ENCODE measurements around the gene C8G.

Gene C8G

DNA sequence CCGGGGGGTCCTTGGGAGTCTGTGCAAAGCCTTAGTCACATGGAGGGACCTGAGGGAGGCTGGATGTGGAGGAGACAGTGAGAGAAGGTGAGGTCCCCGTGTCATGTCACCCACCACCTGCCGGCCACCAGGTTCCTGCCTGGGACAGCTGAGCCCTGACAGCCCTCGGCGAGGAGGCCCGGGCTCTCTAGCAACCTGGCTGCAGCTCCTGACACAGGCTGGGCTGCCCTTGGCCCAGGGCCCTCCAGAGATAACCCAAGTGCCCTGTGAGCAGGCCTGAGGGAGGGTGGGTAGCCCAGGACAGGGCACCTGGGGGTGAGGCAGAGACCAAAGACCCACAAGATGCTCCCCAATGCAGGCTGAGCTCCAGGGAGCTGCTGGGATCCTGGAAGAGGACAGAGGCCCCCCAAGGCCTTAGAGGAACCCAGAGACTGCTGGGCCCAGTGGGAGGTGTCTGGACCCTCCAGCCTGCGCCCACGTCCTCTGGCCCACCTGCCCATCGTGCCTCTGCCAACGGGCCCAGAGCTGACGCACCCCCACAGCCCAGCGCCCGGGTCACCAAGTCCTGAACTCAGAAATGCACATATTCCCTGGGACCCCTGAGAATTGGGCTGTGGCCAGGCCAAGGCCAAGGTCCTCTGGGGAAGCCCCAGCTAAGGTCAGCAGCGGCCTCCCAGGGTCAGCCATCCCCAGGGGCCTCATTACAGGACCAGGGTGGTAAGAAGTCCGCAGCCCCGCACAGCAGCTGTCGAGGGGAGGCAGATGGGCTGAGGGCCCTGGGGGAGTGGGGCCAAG is 23.5 kb downstream of the C8G start:
- no peak for DNase-seq (ENCODE audit: low read depth in 3 of 3)

DNA sequence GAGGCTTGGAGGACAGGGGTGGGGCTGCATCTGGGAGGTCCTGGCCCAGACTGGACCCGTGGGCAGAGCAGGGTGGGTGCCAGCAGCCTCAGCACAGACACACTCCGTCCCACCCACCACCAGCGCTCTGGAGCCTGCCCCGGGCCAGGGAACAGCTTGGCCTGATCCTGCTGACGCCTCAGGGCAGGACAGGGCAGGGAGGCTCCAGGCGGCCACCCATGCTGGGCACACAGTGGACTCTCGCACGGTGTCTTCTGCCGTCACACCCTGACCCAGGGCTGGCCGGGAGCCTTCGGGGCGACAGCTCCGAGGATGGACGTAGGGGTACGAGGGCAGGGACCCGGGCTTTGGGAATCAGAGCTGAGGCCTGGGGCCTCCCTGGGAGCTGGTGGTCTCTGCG is 24.1 kb downstream of the C8G start:
- no peak for DNase-seq (ENCODE audit: low read depth in 3 of 3)

DNA sequence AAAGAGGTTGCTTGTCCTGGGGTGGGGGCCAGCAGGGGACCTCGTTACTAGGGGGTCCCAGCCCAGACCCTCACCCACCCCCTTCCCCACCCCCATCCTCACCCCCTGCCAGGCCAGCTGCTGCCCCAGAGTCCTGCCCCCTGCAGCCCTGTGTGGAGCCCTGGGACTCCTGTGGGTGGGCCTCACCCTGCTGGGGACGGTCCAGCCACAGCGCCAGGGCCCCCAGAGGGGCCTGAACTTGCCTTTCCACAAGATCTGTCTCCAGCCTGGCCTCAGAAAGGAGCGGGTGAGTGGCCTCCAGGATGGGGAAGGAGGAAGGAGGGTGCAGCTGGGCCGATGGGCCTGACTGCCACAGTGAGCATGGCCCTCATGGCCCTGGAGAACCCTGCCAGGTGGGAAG is 24.7 kb downstream of the C8G start:
- no peak for DNase-seq (ENCODE audit: low read depth in 3 of 3)

DNA sequence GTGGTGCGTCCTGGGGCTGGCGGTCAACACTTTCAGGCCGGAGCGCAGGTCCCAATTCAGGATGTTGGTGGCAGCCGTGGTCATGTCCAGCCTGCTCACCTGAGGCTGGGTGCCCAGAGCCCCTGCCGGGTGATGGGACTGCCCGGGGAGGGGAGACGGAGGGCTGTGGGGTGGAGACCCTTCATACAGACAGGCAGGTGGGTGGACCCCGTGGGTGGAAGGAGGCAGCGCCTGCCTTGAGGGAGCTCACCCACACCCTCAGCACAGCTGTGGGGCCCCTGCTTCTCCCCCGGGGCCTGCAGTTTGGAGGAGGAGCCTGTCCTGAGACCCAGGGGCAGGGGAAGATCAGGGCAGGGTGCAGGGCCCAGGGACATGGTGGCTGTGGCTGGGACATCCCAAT is 25.3 kb downstream of the C8G start:
- no peak for DNase-seq (ENCODE audit: low read depth in 3 of 3)

DNA sequence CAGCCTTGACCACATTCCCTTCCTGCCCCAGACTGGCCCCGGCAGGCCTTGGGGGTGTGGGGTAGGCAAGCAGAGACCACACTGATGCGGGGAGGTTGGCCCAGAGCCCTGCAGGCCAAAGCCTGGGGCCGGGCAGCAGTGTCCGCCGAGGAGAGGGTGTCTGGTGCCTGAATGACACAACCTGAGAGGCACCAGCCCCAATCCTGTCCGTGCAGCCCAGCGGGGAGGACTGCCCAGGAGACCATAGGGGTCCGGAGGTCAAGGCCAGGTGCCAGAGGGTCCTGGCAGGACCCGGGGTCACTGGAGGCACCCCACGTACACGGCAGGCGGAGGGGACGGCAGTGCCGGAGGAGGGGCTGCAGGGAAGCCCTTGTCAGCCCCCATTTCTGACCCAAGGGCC is 26.7 kb downstream of the C8G start:
- no peak for DNase-seq (ENCODE audit: low read depth in 3 of 3)

DNA sequence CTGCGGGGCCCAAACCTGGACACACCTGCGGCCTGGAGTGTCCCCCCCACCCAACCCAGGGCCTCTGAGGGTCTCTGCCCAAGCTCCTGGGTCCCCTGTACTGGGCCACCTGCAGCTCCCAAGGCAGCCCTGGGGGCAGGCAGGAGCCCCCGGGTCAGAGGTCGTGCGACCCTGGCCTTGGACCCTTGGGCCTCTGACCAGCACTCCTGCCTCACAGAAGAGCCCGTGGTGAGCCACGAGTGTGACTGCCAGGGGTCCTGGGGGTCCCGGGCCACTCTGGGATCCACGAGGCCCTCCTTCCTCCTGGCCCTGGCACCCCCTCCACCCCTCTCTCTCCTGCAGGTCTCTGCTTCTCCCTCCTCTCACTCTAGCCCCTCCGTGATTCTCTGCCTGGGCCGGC is 27.3 kb downstream of the C8G start:
- DNase-seq (ENCODE audit: low read depth in 3 of 3) = no peak

DNA sequence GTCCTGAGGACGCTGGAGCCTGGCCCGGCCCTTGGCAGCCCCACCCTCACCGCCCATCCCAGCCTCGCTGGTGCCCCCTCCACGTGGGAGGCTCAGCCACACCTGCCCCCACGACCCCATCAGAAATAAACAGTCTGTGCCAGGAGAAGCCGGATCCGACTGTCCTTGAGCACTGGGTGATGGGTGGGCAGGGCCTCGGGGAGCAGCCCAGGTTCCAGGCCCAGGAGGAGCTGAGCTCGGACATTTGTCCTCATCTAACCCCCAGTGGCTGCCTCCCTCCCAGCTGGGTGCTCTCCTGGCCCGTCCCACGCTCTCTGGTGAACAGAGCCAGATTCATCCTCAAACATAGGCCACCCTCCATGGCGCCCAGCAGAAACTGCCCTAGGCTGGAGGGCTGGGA is 27.7 kb downstream of the C8G start:
- DNase-seq (ENCODE audit: low read depth in 3 of 3) = no peak

DNA sequence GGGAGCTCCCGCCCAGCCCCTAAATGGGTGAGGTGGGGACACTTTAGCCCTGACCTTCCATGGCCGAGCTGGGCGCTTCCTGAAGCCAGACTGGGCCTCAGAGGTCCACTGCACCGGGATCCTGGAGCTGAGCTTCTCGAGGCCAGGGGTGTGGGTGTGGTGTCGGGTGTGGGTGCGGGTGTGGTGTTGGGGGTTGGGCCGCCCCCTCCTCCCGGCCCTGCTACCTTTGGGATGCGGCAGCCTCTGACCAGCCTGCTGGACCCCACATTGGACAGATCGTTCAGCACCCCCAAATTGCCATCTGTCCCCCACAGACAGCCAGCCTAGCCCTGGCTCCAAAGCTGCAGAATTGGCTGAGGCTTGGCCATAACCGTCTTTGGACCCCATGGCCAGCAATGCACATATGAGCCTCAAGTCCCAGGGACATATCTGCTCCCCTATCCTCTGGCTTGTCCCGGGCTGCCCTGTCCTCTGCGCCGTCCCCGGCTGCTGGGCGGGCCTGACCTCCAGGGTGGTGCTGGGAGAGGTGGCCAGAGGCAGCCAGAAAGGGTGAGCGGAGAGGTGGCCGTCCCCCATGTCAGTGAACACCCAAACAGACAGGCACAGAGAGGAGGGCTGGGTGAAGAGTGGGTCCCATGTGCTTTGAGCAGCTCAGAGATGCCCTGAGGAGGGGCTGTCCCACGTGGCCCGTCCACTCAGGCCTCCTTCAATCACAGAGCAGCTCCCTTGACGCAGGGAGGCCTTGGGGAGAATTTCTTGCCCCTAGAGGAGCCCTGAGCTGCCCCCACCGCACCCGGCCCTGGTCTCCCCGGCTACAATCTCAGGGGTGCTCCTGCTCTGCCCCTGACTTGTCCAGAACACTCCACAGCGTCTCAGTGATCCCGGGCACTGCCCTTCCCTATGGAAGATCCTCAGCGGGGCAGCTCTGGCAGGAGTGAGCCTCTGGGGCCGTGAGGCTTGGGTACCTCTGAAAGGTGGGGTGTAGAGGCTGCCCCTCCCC is 28.9 kb downstream of the C8G start:
- DNase-seq (ENCODE audit: low read depth in 3 of 3) = no peak

DNA sequence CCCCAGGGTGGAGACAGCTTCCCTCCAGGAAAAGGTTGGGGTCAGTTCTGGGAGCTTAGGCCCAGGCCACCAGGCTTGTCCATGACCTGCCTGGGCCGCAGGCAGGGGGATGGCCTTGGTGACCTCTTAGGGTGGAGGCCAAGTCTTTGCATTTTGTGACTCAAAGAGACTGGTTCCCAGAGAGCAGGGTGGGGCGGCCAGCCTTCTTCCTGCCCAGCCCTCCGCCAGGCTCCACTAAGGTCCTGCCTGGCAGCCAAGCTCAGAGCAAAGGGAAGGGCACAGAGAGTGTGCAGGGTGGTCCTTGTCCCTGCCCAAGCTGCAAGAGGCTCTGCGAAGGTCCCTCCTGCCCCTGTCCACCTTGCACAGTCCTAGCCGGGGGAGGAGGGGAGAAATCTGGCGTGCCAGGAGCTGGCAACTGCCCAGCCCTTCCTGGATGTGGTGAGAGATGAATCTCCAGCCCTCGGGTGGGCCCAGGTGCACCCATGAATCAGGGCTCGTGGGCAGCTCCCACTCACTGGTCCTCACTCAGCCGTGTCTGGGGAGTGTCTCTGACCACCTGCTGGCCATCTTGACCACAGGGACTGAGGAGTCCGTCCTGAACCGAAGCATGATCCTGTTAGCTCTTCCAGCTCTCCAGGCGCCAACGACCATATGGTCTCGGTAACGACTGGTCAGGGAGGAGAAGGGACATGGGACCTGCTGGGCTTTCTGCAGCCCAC is 29.9 kb downstream of the C8G start:
- DNase-seq (ENCODE audit: low read depth in 3 of 3) = no peak

DNA sequence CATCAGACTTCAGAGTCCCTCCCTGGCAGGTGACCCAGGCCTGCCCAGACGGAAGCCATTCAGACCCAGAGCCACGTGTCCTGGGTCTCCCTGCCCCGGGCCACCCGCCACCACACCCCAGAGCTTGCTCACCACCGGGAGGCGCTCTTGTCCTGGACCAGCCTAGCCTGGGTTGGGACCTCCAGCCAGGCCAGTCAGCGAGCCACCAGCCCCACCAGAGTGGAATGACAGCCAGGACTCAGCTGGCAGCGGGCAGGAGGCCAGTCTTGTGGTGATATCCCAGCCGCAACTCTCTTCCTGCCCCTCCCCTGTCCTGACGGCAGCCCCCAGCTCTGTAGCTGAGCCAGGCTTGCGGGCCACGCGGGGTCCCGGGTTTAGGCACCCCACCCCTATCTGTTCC is 30.6 kb downstream of the C8G start:
- no peak for DNase-seq (ENCODE audit: low read depth in 3 of 3)

DNA sequence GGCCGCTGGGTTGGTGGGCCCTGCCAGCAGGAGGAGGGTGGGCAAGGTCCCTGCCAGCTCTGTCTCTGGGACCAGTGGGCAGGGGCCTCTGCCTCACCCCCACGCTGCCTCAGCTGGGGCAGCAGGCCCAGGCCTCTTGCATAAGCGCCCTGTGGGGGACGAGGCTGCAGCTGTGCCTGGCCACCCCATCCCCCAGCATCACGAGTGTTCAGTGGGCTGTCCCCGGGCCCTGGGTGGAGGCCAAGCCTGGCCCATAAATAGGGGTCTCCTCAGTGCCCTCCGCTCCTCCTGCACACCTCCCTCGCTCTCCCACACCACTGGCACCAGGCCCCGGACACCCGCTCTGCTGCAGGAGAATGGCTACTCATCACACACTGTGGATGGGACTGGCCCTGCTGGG is 32.2 kb downstream of the C8G start, which contains the start of gene PTGDS:
TSS of gene PTGDS (plus strand) at position 282 of the 400 bp plus-strand sequence. CDS start at position 357, 75 bp downstream.
- no peak for DNase-seq (ENCODE audit: low read depth in 3 of 3)

DNA sequence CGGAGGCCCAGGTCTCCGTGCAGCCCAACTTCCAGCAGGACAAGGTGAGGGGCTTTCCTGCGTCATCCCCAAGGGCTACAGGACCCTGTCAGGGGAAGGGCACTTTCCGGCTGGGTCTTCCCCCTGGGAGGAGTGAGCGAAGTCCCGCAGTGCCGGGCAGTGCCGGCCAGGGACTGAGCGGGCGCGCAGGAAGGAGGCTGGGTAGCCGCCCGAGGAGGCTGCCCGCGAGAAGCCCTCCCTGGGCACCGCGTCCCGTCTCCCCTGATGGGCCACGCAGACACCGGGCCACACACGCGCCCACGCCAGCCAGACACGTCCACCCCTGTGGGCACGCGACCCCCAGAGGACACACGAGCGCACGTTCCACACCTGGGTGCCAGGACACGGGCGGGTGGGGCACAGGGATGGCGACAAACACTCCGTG is 32.6 kb downstream of the C8G start:
- DNase-seq (ENCODE audit: low read depth in 3 of 3) = no peak

DNA sequence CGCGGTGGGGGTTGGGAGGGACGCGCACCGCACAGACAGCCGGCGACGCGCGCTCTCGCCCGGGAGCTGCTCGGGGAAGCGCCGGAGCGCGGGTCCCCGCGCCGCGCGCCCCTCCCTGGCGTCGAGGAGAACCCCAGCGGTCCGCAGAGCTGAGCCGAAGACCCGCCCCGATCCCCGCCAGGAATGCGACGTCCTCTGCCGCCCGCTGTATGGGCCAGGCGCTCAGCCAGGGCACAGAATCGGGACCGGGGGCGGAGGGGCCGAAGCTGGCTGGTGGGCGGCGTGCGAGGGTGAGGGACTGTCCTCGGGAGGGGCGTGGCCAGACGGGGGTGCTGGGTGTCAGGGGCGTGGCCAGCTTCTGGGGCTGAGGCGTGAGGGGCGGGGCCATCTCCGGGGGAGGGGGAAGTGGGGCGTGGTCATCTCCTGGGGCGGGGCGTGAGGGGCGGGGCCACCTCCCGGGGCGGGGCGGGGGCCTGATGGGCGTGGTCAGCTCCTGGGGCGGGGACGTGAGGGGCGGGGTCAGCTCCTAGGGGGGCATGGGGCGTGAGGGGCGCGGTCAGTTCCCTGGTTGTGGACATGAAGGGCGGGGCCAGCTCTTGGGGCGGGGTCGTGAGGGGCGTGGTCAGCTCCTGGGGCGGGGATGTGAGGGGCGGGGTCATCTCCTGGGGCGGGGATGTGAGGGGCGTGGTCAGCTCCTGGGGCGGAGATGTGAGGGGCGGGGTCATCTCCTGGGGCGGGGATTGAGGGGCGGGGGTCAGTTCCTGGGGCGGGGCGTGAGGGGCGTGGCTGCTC is 33.2 kb downstream of the C8G start:
- peak; percentile 36 to 63 (median 39) for DNase-seq (ENCODE audit: low read depth in 3 of 3)

DNA sequence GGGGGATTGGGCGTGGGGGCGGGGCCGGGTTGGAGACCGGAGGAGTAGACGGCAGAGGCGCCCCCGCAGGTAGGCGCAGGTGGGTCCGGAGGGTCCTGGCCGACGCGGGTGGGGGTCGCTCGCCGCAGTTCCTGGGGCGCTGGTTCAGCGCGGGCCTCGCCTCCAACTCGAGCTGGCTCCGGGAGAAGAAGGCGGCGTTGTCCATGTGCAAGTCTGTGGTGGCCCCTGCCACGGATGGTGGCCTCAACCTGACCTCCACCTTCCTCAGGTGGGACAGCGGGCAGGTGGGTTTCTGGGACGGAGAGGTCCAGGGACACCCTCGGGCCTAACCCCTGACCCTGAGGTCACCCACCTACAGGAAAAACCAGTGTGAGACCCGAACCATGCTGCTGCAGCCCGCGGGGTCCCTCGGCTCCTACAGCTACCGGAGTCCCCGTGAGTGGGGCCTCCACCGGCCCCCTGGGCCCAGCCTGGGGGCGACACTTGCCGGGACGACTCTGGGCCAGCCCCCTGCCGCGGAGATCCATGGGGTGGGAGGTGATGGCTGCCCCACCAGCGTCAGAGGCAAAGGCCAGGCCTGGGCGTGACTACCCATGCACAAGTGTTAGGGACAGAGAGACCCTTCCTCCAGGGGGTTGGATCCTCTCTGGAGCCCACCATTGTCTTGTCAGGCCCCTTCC is 34.0 kb downstream of the C8G start:
- no peak for DNase-seq (ENCODE audit: low read depth in 3 of 3)

DNA sequence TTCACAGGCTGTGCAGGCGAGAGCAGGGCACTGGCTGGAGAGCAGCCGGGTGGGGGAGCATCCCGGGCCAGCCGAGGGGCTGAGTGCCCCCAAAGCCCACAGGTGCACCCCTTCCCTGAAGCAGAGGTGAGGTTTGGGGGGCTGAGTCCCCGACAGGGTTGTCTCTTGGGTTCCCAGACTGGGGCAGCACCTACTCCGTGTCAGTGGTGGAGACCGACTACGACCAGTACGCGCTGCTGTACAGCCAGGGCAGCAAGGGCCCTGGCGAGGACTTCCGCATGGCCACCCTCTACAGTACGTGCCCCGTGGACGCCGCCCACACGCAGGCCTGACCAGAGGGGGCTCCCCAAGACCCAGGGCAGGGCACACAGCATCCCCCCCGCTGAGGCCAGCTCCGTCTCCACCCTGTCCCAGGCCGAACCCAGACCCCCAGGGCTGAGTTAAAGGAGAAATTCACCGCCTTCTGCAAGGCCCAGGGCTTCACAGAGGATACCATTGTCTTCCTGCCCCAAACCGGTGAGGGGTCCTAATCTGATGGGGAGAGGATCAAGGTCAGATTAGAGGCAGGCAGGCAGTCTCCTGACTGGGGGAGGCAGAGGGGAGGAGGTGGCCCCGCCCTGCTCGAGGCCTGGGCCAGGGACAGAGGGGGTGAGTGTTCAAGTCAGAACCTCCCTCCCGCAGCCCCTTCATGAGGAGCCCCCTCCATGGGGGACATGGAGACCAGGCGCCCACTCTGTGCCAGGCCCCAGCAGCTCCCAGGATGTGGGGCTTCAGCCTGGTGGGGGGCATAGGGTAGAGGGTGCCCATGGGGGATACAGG is 34.9 kb downstream of the C8G start:
- no peak for DNase-seq (ENCODE audit: low read depth in 3 of 3)

DNA sequence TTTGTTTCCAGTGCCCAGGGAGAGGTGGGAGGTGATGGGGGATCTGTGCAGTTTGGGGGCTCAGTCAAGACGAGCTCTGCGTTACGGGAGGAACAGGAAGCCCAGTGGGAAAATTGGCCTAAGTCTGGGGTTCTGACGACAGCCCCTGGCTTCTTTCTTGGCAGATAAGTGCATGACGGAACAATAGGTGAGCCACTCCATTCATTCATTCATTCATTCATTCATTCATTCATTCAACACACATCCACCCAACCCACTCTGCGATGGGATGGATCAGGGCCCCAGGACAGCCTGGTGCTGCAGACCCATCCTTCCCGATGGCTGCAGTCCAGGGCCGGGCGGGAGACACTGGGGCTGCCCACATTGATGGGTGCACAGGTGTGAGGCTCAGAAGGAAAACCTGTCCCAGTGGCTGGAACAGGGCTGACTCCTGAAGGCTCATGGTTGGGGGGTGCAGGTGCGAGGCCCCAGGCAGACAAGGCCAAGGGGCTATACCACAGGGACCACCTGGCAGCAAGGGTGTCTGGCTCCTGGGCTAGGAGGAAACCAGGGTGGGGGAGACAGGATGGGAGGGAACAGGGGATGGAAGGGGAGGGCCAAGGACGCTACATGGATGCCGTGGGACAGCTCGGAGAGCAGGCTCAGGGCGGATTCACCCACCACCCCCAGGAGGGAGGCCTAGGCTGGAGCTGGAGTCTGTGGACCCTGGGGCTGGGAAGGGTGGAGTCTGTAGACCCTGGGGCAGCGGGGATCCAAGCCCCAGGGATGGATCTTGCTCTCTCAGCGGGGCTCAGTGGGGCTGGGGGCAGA is 35.8 kb downstream of the C8G start:
- no peak for DNase-seq (ENCODE audit: low read depth in 3 of 3)

DNA sequence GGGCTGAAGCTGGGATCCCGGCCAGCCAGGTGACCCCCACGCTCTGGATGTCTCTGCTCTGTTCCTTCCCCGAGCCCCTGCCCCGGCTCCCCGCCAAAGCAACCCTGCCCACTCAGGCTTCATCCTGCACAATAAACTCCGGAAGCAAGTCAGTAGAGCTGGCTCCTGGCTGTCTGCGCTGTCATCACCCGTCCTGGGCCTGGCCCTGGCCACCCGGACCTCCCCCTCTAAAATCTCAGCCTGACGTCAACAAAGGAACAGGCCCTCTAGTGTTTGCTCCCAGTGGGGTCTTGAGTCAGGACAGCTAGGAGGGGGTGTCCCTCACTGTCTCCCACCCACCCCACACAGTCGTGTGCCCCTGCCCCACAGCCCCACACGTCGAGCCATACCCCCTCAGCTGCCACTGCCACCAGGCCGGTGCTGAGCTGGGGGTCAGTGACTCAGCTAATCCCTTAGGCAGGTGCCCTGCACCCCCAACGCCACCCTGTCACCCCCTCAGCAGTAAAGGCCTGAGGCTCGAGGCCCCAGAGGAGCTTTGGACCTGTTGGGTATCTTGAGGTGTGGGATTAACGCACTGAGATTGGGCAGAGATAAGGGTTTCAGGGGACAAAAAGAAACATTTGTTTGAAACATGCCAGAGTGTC is 36.7 kb downstream of the C8G start:
- DNase-seq (ENCODE audit: low read depth in 3 of 3) = no peak
